NCI-H187 (cell line): ENCODE data around the gene VCAM1.
"Not testable (repeated sequence)": the region's sequence is repeated elsewhere in the genome, so short reads cannot be mapped to it uniquely, and the experiment has no call there.

Source experiments
- DNase-seq, 2 experiments: peaks; one replicate each; lab custom pipeline; 2025; lab: John Stamatoyannopoulos, UW

VCAM1 gene

DNA sequence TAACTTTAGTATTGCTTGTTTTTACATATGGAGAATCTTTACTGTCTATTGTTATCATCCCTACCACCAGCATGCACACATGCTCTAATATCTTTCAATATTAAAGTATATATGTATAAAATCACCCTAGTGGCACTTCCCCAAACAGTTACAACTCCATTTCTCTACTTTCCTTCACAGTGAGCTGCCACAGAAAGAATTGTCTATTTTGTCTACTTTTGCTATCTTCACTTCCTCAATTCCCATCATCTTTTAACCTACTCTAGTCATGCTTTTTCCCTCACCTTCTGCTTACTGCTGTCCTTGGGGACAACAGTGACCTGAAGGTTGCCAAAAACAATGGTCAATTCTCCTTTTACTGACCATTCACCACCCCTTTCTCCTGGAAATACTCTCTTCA is 59.2 kb downstream of the VCAM1 start:
- no peak for DNase-seq

DNA sequence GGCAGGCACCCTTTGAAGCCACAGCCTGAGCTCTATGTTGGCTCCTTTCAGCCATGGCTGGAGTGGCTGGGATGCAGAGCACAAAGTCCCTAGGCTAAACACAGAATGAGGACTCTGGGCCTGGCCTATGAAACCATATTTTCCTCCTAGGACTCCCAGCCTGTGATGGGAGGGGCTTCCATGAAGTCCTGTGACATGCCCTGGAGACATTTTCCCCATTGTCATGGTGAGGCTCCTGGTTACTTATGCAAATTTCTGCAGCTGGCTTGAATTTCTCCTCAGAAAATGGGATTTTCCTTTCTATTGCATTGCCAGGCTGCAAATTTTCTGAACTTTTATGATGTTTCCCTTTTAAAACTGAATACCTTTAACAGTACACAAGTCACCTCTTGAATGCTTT is 61.3 kb downstream of the VCAM1 start:
- DNase-seq = no peak

DNA sequence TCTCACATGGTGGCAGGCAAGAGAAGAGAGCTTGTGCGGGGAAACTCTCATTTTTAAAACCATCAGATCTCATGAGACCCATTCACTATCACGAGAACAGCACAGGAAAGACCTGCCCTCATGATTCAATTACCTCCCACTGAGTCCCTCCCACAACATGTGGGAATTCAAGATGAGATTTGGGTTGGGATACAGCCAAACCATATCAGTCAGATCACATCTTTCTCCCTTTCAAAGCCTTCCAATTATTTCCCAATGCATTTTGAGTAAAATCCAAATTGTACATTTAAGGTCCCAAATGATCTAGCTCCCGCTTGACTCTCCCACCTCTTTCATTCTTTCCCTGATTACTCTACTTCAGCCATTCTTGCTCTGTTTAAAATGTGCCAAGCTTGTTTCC is 62.2 kb downstream of the VCAM1 start:
- not testable (repeated sequence) for DNase-seq

DNA sequence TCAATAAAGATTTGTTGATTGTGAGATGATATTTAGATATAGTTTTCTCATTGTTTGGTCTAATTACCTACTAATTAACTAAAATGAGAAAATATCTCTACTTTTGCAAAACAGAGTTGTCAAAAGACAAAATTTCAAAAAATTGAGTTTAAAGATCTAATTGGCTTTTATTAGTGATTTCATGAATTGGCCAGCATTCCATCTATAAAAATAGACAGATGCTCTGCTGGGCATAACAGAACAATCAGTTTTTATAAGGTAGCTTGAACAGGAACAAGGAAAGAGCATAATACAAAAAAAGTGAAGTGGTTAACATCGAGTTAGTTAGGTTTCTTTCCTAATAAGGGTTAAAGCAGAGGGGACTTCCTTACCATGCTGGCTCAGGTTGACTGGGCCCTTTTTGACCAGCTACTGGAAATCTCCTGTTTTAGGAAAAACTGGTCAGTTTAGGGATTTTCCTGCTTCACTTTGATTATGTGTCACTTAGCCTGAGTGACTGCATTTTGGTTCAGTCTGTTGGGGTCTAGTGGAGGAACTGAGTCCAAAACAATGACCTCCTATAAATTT is 63.0 kb downstream of the VCAM1 start:
- no peak for DNase-seq

DNA sequence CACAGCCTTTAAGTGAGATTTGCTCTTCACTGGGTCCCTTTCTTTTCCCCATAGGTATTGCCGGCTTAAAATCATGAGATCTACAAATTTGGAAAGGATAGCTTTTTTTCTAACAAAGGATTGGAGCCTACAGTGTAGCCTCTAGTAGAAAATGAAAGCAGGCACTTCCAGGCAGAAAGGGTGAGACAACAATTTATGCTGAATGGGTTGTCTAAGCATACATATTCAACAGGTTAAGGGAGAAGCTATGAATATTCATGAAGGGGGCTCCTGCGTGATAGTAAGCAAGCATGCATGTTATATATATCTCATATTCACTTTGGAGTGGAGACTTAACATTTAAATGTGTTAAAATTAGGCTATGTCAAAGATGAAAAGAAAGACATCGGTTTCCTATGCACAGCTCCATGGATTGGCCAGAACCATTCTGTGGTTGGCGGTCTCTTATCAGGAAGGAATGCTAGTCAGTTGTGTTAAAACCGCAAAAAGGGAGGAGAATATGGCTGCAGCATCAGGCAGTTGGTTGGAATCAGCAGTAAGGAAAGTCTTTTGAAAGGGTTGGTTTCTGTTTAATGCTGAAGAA is 66.0 kb downstream of the VCAM1 start:
- DNase-seq = no peak

DNA sequence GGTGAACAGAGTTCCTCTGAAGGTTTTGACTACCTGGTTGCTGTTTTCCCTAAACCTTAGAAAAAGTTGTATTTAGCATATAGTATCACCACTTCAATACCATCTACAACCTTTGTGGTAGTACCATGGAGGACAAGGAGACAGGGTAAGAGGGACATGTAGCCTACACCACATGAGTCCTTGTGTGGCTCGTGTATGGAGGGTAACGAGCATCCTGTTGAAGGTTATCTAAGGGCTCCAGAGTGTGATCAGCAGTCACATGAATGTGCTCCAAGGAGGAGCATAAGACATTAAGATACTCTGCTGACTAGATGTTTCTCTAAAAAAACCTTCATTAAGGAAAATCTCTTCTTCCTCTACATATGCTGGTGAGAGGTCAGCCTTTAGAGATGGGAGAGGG is 67.3 kb downstream of the VCAM1 start:
- DNase-seq = no peak
